Central memory CD4-positive, alpha-beta T cell (primary cell): ENCODE results near the gene ZNF692.
"Not testable (repeated sequence)": the region's sequence is repeated elsewhere in the genome, so short reads cannot be mapped to it uniquely, and the experiment has no call there.

ENCODE experiments used
- DNase-seq: peaks from one replicate; pipeline ENCODE4 v3.0.0; 2022
- total RNA-seq, 3 experiments: gene quantifications; one replicate each; lab custom pipeline; 2026; lab: John Stamatoyannopoulos, UW

ZNF692 gene, protein sequence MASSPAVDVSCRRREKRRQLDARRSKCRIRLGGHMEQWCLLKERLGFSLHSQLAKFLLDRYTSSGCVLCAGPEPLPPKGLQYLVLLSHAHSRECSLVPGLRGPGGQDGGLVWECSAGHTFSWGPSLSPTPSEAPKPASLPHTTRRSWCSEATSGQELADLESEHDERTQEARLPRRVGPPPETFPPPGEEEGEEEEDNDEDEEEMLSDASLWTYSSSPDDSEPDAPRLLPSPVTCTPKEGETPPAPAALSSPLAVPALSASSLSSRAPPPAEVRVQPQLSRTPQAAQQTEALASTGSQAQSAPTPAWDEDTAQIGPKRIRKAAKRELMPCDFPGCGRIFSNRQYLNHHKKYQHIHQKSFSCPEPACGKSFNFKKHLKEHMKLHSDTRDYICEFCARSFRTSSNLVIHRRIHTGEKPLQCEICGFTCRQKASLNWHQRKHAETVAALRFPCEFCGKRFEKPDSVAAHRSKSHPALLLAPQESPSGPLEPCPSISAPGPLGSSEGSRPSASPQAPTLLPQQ
- 34.7 to 49.8 (median 41.2) reads per million in 3 experiments for total RNA-seq

DNA sequence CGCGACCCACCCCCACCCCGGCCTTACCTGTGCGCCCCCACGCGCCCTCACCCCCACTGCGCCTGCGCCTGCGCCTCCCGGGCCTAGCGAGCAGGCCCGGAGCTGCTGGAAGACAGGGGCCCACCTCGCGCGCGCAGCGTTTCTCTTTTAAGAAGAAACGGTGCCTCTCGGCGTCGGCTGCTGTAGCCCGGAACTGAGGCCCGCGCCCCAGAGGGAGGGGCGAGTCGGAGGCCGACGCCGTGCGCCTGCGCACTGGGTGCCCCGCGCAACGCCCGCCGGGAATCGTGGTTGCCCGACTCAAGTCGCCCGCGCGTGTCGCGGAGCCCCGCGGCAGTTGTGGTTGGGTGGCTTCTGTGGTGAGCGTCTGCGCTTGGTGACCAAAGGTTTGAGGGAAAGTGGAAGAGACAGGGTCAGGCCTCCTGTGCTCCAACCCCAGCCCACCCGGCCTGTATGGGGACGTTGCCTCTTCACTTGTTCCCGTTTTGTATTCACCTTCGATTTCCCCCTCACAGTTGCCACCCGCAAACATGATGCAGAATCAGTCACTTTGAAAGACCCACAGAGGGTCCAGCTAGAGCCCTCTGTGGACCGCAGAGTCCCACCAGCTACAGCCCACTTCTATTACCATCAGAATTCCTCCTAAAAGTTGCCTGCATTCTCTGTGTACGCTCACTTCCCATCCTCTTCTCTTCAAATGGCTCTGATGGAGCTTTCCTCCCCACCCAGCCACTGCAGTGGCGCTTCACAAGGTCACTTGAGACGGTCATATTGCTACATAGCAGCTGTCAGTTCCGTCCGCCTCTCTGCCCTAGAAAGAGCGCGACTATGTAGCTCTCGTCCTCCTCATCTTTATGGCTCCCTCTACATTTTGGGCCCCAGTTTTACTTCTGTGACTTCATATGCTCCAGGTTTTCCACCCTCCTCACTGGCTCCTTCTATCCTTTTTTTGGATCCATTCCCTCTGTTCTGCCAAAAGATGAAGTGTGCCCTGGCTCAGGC is at the start of gene ZNF692:
ZNF692 (minus strand) TSS at position 195 of the 999 bp plus-strand sequence. CDS start 776 bp downstream, outside the sequence.
- peak; percentile 98 for DNase-seq

DNA sequence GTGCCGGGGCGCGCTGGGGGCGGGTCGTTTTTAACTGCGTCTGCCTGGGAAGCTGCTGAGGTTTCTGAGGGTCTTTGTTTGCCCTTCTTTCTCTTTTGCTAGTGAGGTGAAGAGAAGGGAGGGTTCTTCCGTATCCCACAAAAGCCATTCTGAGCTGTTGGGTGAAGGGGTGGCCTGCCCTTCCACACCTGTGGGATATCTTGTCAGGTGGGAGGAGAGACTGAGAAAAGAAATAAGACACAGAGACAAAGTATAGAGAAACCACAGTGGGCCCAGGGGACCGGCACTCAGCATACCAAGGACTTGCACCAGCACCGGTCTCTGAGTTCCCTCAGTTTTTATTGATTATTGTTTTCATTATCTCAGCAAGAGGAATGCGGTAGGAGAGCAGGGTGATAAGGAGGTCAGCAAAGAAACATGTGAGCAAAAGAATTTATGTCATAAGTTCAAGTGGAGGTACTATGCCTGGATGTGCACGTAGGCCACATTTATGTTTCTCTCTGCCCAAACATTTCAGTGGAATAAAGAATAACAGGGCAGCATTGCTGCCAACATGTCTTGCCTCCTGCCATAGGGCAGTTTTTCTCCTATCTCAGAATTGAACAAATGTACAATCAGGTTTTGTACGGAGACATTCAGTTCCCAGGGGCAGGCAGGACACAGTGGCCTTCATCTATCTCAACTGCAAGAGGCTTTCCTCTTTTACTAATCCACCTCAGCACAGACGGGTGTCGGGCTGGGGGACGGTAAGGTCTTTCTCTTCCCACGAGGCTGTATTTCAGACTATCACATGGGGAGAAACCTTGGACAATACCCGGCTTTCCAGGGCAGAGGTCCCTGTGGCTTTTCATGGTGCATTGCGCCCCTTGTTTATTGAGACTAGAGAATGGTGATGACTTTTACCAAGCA is 48.1 kb upstream of the ZNF692 start:
- no peak for DNase-seq

DNA sequence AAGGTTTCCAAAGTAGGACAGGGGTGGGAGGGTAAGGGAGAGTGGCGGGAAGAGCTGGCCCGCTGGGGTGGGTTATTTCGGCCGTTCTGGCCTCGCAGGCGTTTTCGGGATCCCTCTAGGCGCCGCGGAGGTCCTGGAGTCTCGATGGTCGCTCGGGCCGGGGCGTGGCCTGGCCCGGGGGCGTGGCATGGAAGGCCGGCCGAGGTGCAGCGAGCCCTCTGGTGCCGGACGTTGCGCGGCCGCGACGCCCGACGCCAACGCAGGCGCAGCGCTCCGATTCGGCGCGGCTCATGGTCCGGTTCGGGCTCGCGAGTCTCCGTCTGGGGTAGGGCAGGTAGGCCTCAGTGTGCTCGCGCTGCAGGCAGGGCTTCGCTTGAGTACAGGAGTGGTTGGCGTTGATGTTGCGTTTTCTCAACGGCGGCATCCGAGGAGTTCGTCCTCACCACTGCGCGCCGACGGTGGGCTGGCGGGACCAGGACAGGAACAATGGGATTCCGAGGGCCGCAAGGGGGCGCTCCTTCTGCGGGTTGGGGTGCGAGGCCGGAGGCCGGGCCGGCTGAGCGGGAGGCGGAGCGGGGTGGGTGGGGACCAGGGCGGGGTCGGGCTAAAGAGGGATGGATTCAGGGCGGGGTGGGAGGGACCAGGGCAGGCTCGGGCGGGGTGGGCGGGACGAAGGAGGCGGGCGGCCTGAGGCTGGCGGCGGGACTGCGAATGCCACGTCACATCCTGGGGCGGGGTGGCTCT is 47.3 kb upstream of the ZNF692 start, which contains the start of gene PGBD2:
PGBD2 (plus strand) TSS at position 227 of the 744 bp plus-strand sequence. CDS start 7,628 bp downstream, outside the sequence.
- DNase-seq, result peak; percentile 91

DNA sequence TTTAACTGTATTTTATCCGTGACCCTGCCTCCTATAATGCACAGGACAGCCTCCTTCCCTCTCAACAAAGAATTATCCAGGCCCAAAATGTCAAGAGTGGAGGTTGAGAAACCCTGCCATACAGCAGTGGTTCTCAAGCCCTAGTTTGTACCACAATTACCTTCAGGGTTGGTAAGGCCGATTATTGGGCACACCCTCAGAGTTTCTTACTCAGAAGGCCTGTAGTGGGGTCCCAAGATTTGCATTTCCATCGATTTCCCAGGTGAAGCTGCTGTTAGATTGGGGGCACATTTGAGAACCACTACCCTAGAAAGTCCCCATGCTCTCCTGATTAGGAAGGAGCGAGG is 46.8 kb upstream of the ZNF692 start:
- peak; percentile 8 for DNase-seq

DNA sequence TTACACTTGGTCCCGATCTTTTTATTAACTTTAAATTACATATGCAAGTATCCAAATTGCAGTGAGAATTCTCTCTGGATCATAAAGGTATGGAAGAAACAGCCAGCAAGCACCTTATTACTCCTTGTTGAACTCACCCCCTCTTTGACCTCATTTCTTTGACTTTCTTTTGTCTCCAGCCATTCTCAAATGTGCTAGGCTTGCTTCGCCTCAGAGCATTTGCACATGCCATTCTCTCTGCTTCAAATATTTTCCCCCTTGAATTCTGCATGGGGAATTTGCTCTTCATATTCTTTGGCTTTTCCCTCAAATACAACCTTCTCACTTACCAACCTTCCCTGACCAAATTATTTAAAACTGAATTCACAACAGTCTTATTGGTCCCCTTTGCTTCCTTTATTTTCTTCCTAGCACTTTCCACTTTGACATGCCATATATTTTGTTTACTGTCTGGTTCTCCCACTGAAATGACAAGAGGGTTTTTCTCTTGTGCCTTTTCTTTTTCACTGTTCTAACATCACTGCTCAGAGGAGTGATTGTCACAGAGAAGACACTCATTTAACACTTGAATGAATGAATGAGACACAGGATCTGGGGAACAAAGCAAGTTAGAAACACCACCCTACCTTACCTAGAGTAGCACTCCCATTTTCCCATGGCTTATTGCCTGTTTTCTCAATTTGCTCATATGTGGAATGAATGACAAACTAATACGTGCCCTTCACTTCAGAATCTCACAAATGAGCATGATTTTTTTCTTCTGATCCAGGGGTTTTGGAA is 45.7 kb upstream of the ZNF692 start:
- DNase-seq, result no peak

DNA sequence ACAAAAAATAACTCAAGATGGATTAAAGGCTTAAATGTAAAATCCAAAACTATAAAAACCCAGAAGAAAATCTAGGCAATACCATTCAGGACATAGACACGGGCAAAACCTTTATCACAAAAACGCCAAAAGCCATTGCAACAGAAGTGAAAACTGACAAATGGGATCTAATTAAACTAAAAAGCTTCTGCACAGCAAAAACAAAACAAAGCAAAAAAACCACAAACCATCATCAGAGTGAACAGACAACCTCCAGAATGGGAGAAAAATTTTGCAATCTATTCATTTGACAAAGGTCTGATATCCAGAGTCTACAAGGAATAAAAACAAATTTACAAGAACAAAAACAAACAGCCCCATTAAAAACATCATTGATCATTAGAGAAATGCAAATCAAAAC is 42.7 kb upstream of the ZNF692 start:
- no peak for DNase-seq

DNA sequence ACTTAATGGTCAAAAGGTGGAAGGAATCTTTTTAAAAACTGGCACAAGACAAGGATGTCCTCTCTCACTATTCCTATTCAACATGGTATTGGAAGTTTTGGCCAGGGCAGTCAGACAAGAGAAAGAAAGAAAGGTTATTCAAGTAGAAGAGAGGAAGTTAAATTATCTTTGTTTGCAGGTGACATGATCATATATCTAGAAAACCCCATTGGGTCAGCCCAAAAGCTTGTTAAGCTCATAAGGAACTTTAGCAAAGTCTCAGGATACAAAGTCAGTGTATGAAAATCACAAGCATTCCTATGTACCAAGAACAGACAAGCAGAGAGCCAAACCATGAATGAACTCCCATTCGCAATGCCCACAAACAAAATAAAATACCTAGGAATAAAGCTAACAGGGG is 41.8 kb upstream of the ZNF692 start:
- DNase-seq, result no peak

DNA sequence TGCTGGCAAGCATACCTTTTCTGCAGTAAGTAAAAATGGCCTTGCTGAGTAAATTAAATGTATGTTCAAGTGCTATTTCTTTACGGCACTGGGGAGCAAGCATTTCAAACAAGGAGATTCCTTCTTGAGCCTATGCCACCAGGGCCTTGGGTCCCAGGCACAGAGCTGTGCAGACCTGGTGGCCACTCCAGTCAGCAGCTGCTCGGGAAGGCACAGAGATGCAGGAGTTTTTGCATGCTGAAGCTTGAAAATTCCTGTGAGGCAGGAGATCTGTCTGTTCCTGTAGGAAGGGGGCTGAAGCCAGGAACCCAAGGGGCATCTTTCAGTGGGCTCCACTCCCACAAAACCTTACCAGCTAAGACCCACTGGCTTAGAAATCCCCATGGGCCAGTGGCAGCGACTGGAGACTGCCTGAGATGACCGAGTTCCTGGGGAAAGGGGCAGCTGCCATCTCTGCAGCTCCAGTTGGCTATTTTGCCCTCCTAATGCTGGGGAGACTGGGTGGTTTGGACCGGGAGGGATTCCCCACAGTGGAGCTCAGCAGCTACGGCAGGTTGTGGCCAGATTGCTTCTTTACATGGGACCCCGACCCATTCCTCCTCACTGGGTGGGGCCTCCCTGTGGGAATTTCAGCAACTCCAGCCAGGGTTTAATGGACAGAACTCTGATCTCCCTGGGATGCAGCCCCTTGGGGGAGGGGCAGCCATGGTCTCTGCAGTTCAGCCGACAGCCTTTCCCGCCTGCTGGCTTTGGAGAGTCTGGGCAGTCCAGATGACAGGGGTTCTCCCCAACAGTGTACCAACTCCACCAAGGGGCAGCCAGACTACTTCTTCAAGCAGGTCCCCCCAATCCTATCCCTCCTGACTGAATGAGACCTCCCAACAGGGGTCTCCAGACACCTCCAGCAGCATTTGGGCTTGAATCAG is 38.8 kb upstream of the ZNF692 start:
- no peak for DNase-seq

DNA sequence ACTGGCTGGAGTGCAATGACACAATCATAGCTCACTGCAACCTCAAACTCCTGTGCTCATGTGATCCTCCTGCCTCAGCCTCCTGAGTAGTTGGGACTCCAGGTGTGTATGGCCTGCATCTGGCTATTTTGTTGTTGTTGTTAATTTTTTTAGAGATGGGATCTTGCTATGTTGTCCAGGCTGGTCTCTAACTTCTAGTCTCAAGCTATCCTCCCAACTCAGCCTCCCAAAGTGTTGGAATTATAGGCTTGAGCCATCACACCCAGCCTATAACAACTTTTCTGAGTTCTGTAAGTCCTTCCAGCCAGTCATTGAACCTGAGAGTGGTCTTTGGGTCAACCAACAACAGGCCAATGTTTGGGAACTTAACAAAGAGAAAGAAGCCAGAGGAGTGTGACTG is 36.0 kb upstream of the ZNF692 start:
- no peak for DNase-seq

DNA sequence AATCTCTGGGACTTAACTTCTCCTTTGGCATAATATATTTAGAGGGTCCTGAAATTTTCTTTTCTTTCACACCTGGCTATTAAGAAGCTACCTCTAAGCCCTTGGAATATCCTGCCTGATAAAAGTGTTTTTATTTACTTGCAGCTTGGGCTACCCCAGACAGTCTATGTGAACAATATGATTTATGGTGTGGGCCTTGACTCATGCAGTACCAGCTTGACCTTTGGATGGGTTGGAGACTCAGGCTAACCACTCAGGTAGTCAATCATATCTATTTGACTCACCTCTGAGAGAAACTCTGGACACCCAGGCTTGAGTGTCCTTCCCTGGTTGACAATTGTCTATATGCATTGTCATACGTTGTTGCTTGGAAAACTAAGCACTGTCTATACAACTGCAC is 33.7 kb upstream of the ZNF692 start:
- no peak for DNase-seq

DNA sequence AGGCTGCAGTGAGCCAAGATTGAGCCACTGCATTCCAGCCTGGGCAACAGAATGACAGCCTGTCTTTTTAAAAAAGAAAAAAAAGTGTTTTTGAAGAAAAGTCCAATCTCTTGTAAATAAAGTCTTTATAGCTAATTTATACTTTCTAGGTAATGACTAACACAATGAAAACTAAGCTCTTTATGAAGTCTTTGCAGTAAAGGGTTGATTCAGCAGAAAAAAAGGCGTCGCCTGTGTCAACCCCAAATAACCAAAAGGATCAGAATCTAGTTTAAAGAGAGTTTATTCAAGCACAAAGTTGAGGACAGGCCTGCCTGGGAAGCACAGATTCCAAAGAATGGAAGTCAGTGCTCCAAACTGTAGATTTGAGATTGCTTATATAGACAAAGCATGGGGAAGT is 32.9 kb upstream of the ZNF692 start:
- no peak for DNase-seq

DNA sequence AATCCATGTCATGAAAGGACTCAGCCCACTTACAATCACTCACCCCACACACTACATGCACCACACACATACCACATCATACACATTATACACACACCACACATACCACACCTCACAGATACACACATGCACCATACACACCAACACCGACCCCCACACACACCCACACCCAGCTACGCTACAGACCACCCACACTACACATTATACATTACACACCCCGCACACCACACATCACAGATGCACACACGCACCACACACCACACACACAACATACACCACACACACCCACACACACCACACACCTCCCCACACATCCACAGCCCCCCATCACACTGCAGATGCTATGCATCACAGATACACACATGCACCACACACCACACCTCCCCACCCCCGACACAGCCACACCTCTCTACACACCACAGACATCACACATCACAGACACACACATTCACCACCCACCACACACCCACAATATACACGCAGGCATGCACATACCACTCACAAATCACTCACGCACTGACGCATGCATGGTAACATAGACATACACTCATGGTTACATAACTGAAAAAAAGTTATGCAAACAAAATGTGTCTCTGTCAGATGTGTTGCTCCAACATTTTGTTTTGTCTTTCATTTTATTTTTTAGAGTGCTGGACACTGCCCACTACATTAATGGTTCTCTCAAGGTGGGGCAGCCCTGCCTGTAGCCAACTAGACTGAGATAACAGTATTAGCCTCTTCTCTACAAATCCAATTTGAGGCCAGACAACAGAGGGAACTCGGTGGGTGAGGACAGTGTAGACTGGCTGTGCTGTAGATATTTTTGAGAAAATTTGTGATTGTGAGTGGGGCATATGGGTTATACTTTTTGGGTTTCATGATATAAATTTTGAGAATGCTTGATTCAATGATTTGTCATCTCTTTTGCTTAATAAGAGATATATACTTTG is 31.9 kb upstream of the ZNF692 start:
- no peak for DNase-seq

DNA sequence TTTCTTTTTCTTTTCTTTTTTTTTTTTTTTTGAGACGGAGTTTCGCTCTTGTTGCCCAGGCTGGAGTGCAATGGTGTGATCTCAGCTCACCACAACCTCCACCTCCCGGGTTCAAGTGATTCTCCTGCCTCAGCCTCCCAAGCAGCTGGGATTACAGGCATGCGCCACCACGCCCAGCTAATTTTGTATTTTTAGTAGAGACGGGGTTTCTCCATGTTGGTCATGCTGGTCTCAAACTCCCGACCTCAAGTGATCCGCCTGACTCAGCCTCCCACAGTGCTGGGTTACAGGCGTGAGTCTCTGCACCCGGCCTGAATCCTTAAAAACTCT is 31.0 kb upstream of the ZNF692 start:
- DNase-seq, result not testable (repeated sequence)

DNA sequence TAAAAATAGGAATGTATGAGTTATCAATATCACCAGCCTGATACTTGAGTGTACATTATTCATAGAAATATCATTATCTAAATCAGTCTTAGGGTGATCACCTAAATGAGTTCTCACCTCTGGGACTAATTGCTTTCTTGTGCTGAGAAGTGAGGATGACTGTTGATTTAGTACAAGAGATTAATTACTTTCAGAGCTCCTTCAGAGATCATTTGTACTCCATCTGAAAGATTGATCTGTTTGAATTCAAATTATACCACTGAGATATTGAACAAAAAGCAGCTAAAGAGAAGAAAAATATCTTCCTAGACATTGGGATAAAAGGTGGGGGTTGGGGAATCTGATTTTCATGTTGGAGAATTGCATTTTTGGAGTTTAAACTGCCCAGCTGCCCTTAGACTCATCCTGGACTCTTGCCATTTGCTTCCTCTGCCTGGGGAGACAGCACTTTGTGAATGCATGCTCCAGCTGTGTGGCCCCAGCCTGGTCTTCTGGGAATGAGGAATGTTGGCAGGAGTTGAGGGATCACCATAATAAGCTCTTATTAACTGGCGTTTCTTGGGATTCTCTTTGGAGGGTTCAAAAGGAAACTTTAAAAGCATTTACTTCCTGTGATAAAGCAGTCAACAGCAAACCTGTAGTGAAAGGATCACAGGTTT is 27.5 kb upstream of the ZNF692 start:
- no peak for DNase-seq

DNA sequence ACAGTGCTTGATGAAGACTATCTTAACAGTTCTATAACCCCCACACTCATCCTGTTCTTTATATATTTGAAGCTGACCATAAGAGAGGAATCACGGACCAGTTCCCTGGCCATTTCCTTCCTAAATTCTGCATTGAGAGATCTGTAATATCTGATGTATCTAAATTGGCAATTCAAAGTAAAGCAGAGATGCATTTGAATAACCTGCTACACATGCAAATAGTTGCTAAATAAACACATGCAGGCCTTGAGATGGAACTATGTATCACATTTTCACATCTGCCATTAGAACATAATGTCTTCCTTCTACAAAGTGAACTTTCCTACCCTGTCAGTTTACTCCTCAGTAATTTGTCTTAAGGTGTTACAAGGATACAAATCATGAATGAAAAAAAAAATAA is 26.8 kb upstream of the ZNF692 start:
- no peak for DNase-seq

DNA sequence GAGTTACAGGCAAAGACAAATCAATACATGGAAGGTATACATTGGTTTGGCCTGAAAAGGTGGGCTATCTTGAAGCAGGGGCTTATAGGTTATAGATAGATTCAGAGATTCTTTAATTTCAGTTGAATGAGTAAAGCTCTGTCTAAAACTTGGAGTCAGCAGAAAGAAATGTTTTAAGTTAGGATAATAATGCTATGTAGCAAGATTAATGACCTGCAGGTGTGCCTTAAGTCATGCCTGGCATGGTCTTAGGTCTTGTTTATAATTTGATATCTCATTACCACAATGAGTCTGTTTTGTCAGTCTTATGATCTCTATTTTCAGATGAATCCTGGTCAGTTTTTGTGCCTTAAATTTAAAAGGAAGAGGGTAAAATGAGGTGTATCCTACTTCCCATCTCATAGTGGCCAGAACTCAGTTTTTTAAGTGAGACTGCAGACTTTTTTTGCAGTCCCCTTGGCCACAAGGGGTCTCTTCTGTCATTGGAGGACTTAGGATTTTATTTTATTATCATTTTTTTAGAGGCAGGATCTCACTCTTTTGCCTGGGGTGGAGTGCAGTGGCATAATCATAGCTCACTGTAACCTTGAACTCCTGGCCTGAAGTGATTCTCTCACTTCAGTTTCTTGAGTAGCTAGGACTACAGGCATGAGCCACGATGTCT is 25.9 kb upstream of the ZNF692 start:
- DNase-seq, result no peak

DNA sequence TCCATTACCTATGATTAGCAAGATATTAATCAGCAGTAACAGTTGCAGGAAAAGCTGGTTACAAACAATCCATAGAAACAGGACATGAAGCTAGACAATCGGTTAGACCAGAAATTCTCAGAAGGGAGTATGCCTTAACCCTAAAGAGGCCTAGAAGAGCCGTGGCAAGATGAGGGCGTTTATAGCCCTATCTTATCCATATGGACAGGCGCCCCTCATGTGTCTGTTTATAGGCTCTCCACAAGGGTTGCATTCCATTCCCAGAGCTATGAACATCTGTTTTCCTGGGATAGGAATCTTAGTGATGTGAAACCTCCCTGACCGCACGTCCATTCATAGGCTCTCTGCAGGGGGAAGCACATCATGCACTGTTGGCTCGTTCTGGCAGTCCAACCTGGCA is 23.5 kb upstream of the ZNF692 start:
- DNase-seq, result not testable (repeated sequence)
